H9 (cell line): ENCODE measurements around the gene FAM219A. TPM values are rescaled to one million over a fixed set of nuclear protein-coding genes. Genes with fewer than 3 reads are reported as not detected.

Experiments
- DNase-seq: peaks from one replicate; pipeline ENCODE4 v3.0.0-alpha.2; 2017
- H2AFZ ChIP-seq: one replicate; pipeline ENCODE4 v1.6.1; 2013; ENCODE audit warnings: mild to moderate bottlenecking, low read length, control low read depth, moderate library complexity
- H2AK5ac ChIP-seq: 2 replicates; pipeline ENCODE4 v1.6.1; 2013; ENCODE audit warnings: low read length, control low read depth, mixed read lengths; ENCODE audit not compliant: insufficient read length
- H2BK120ac ChIP-seq: one replicate; pipeline ENCODE4 v1.6.1; 2013; ENCODE audit warnings: low read depth, mild to moderate bottlenecking, low read length, control low read depth, inconsistent platforms; ENCODE audit not compliant: poor library complexity, severe bottlenecking
- H2BK12ac ChIP-seq: 2 replicates; pipeline ENCODE4 v1.6.1; 2013; ENCODE audit warnings: low read length, control low read depth, mixed read lengths, low read depth; ENCODE audit not compliant: insufficient read length
- H2BK15ac ChIP-seq: 2 replicates; pipeline ENCODE4 v1.6.1; 2013; ENCODE audit warnings: low read depth, low read length, control low read depth
- H2BK20ac ChIP-seq: one replicate; pipeline ENCODE4 v1.6.1; 2013; ENCODE audit warnings: low read depth, mild to moderate bottlenecking, low read length, control low read depth, inconsistent platforms; ENCODE audit not compliant: poor library complexity, severe bottlenecking
- H2BK5ac ChIP-seq: 2 replicates; pipeline ENCODE4 v1.6.1; 2013; ENCODE audit warnings: low read length, control low read depth, mixed read lengths; ENCODE audit not compliant: insufficient read length
- H3K14ac ChIP-seq: 2 replicates; pipeline ENCODE4 v1.6.1; 2013; ENCODE audit warnings: low read length, control low read depth; ENCODE audit not compliant: insufficient read depth
- H3K18ac ChIP-seq: 2 replicates; pipeline ENCODE4 v1.6.1; 2013; ENCODE audit warnings: low read depth, mild to moderate bottlenecking, mixed read lengths, low read length, control low read depth; ENCODE audit not compliant: insufficient read length
- H3K23ac ChIP-seq: 2 replicates; pipeline ENCODE4 v1.6.1; 2013; ENCODE audit warnings: low read length, control low read depth, mixed read lengths, low read depth; ENCODE audit not compliant: insufficient read length
- H3K23me2 ChIP-seq: 2 replicates; pipeline ENCODE4 v1.6.1; 2013; ENCODE audit warnings: low read depth, mild to moderate bottlenecking, mixed read lengths, low read length, control low read depth; ENCODE audit not compliant: insufficient read length, poor library complexity, severe bottlenecking
- H3K27ac ChIP-seq: 2 replicates; pipeline ENCODE4 v1.5.1; 2013; ENCODE audit warnings: low read length, control low read depth, mixed read lengths, low read depth; ENCODE audit not compliant: insufficient read length
- H3K27me3 ChIP-seq: 2 replicates; pipeline ENCODE4 v1.6.1; 2013; ENCODE audit warnings: low read length, control low read depth, inconsistent platforms; ENCODE audit not compliant: insufficient read depth
- H3K4ac ChIP-seq: 2 replicates; pipeline ENCODE4 v1.6.1; 2013; ENCODE audit warnings: low read depth, mild to moderate bottlenecking, control low read depth, inconsistent platforms, low read length, moderate library complexity
- H3K4me1 ChIP-seq: 2 replicates; pipeline ENCODE4 v1.6.1; 2013; ENCODE audit warnings: low read length, control low read depth, inconsistent platforms; ENCODE audit not compliant: insufficient read depth
- H3K4me2 ChIP-seq: 2 replicates; pipeline ENCODE4 v1.6.1; 2013; ENCODE audit warnings: low read length, control low read depth, mixed read lengths; ENCODE audit not compliant: insufficient read length, insufficient read depth
- H3K56ac ChIP-seq: 2 replicates; pipeline ENCODE4 v1.6.1; 2013; ENCODE audit warnings: low read depth, mild to moderate bottlenecking, mixed read lengths, low read length, control low read depth; ENCODE audit not compliant: insufficient read length
- H3K79me1 ChIP-seq: 2 replicates; pipeline ENCODE4 v1.6.1; 2013; ENCODE audit warnings: low read depth, mild to moderate bottlenecking, moderate library complexity, low read length, control low read depth, inconsistent platforms; ENCODE audit not compliant: insufficient read depth, poor library complexity, severe bottlenecking
- H3K79me2 ChIP-seq: 2 replicates; pipeline ENCODE4 v1.6.1; 2013; ENCODE audit warnings: low read length, control low read depth, inconsistent platforms; ENCODE audit not compliant: insufficient read depth
- H3K9ac ChIP-seq: 2 replicates; pipeline ENCODE4 v1.6.1; 2013; ENCODE audit warnings: low read length, control low read depth, mixed read lengths; ENCODE audit not compliant: insufficient read length; ENCODE audit errors: extremely low read depth
- H3K9me3 ChIP-seq: one replicate; pipeline ENCODE4 v1.6.1; 2013; ENCODE audit warnings: low read depth, low read length, inconsistent platforms; ENCODE audit not compliant: control insufficient read depth
- H3T11ph ChIP-seq: one replicate; pipeline ENCODE4 v1.6.1; 2013; ENCODE audit warnings: mild to moderate bottlenecking, low read length, control low read depth, inconsistent platforms
- H4K20me1 ChIP-seq: one replicate; pipeline ENCODE4 v1.6.1; 2013; ENCODE audit not compliant: control insufficient read depth, insufficient read length, insufficient read depth
- H4K5ac ChIP-seq: 2 replicates; pipeline ENCODE4 v1.6.1; 2013; ENCODE audit warnings: low read depth, mild to moderate bottlenecking, mixed read lengths, low read length, control low read depth; ENCODE audit not compliant: insufficient read length
- H4K8ac ChIP-seq: replicated peaks from 2 replicates; pipeline ENCODE4 v1.6.1; 2013; ENCODE audit warnings: low read length, control low read depth, mixed read lengths, low read depth; ENCODE audit not compliant: insufficient read length
- H4K91ac ChIP-seq: 2 replicates; pipeline ENCODE4 v1.6.1; 2013; ENCODE audit warnings: low read depth, mild to moderate bottlenecking, moderate library complexity, mixed read lengths, low read length, control low read depth; ENCODE audit not compliant: insufficient read length
- H3K27ac Mint-ChIP-seq, 3 experiments: 2 replicates in 2 of 3; 3 replicates in 1 of 3; pipeline ENCODE4 v1.8.0; 2020 to 2021; ENCODE audit warnings: mixed read lengths in 3 of 3, mild to moderate bottlenecking in 1 of 3, moderate library complexity in 1 of 3
- H3K27me3 Mint-ChIP-seq: 2 replicates; pipeline ENCODE4 v1.8.0; 2021; ENCODE audit warnings: low read depth, mild to moderate bottlenecking, moderate library complexity, mixed read lengths
- H3K36me3 Mint-ChIP-seq, 3 experiments: 2 replicates in 2 of 3; 3 replicates in 1 of 3; pipeline ENCODE4 v1.8.0; 2020 to 2021; ENCODE audit warnings: low read depth in 3 of 3, mixed read lengths in 3 of 3; ENCODE audit not compliant: insufficient read depth in 1 of 3
- H3K4me1 Mint-ChIP-seq, 2 experiments: 2 replicates each; pipeline ENCODE4 v1.8.0; 2020; ENCODE audit warnings: mixed read lengths in 2 of 2
- H3K4me3 Mint-ChIP-seq, 2 experiments: 2 replicates in 1 of 2; 3 replicates in 1 of 2; pipeline ENCODE4 v1.8.0; 2020 to 2021; ENCODE audit warnings: mild to moderate bottlenecking in 2 of 2, mixed read lengths in 2 of 2, moderate library complexity in 1 of 2
- H3K9me3 Mint-ChIP-seq, 2 experiments: 2 replicates in 1 of 2; 3 replicates in 1 of 2; pipeline ENCODE4 v1.8.0; 2020; ENCODE audit warnings: mild to moderate bottlenecking in 2 of 2, mixed read lengths in 2 of 2, moderate library complexity in 1 of 2
- CTCF ChIP-seq: fragments of 200-600 bp; sonication (generic); conservative IDR thresholded peaks from 3 replicates; pipeline ENCODE4 v1.8.0; 2021; ENCODE audit warnings: antibody characterized with exemption, mild to moderate bottlenecking
- WGBS: extraction: QIAGEN DNeasy Blood & Tissue Kit; methylation state at CpG from one replicate; pipeline ENCODE4 v1.1.7; 2013; ENCODE audit warnings: missing lambda C conversion rate, low lambda C conversion rate, mixed read lengths; ENCODE audit not compliant: insufficient read length; ENCODE audit errors: extremely low coverage; 5-methylcytosine and 5-hydroxymethylcytosine counted together
- total RNA-seq: library from RNA; stranded (reverse); gene quantifications from 2 replicates; pipeline ENCODE4 v1.2.1, GENCODE V29; 2021

Gene FAM219A
- total RNA-seq, 1 experiment from 2014 or later, result 16.7 TPM

GRCh38 chr9:34380034-34380510, 78.3 kb downstream of the FAM219A start:
- H3K18ac ChIP-seq, result no peak overlapping the region
- no peak overlapping the region for H2AK5ac ChIP-seq
- no peak overlapping the region for H3K27ac Mint-ChIP-seq
- peak; percentile 47 for DNase-seq
- TF ChIP-seq CTCF, result no peak
- peaks cover 21 to 35% of the 10 kb centered on the region in 2 experiments for H3K4me1 Mint-ChIP-seq
- H3K27me3 Mint-ChIP-seq, result peaks cover 63% of the 10 kb centered on the region
- H4K20me1 ChIP-seq, result no peaks in the 10 kb centered on the region
- no peak overlapping the region for H2AFZ ChIP-seq
- no peaks in the 10 kb centered on the region for H3K9me3 Mint-ChIP-seq
- no peak overlapping the region for H4K8ac ChIP-seq
- H2BK15ac ChIP-seq, result no peak overlapping the region
- no CpG with 5 or more reads among the region's 24 CpGs for WGBS
- H3K4me3 Mint-ChIP-seq, result peak overlapping the region; percentile 83 to 95
- H2BK120ac ChIP-seq, result no peak overlapping the region
- no peaks in the 10 kb centered on the region; a peak in 1 of 7 replicates for H3K36me3 Mint-ChIP-seq
- no peaks in the 10 kb centered on the region for H3K79me2 ChIP-seq
- no peak overlapping the region for H4K5ac ChIP-seq
- no peak overlapping the region for H2BK12ac ChIP-seq
- peaks cover 34% of the 10 kb centered on the region for H3K23me2 ChIP-seq
- H4K91ac ChIP-seq, result no peak overlapping the region
- no peak overlapping the region for H2BK20ac ChIP-seq
- H3K4me1 ChIP-seq, result 0 out of 2 replicates have a peak, but pooled peaks cover 4% of the 10 kb centered on the region
- no peak overlapping the region for H3K9ac ChIP-seq
- H3K4me2 ChIP-seq, result peak overlapping the region; percentile 59
- peaks cover 2% of the 10 kb centered on the region; the same call in 1 of the 2 replicates for H3K27me3 ChIP-seq
- no peaks in the 10 kb centered on the region for H3K9me3 ChIP-seq
- H3T11ph ChIP-seq, result no peak overlapping the region
- no peak overlapping the region for H2BK5ac ChIP-seq
- H3K27ac ChIP-seq, result no peak overlapping the region
- no peaks in the 10 kb centered on the region for H3K79me1 ChIP-seq
- no peak overlapping the region for H3K56ac ChIP-seq
- no peak overlapping the region for H3K14ac ChIP-seq
- no peak overlapping the region for H3K23ac ChIP-seq
- H3K4ac ChIP-seq, result no peak overlapping the region
